ENCODE measurements around the gene ZBED2. TPM values are rescaled to one million over a fixed set of nuclear protein-coding genes. Genes with fewer than 3 reads are reported as not detected.

The ZBED2 gene
- total RNA-seq, 2 experiments from 2014 or later: 27.2 to 90.6 TPM

GRCh38 chr3:111615880-111616279 lies 20.7 kb upstream of the ZBED2 start:
- DNase-seq (no peak), ATAC-seq (no peak)
- Mint-ChIP-seq H3K4me1 (peaks cover 78% of the 10 kb centered on the region), H3K4me3 (peak overlapping the region; percentile 27), H3K9me3 (ENCODE audit: low read depth) (no peaks in the 10 kb centered on the region), H3K36me3 (peaks cover 86% of the 10 kb centered on the region), H3K27me3 (no peaks in the 10 kb centered on the region), H3K27ac (peak overlapping the region; percentile 93)
- CTCF ChIA-PET: interaction anchor here (0.6 to 5.7 kb wide), 25 partner anchors 8 to 379 kb away, joined by 3 to 56 read pairs (median 9); partner anchors contain the start of genes CD96 and ZBED2

- no peaks in the 10 kb centered on the region for H3K27me3 Mint-ChIP-seq
Measured at GRCh38 chr3:111613294-111613693, 18.1 kb upstream of the ZBED2 start.

GRCh38 chr3:111610612-111611054 lies 15.5 kb upstream of the ZBED2 start:
- Mint-ChIP-seq H3K4me3 (peak overlapping the region; percentile 44), H3K27me3 (no peaks in the 10 kb centered on the region), H3K27ac (peak overlapping the region; percentile 98), H3K36me3 (peaks cover 86% of the 10 kb centered on the region), H3K9me3 (ENCODE audit: low read depth) (no peaks in the 10 kb centered on the region), H3K4me1 (peaks cover 94% of the 10 kb centered on the region)
- peak; percentile 18 for ATAC-seq
- CTCF ChIA-PET: interaction anchor here (0.8 to 4.0 kb wide), 6 partner anchors 9 to 67 kb away, joined by 3 to 13 read pairs (median 4); no protein-coding TSS in a partner anchor
- DNase-seq: no peak

More at GRCh38 chr3:111613294-111613693, 18.1 kb upstream of the ZBED2 start:
- Mint-ChIP-seq H3K36me3 (peaks cover 90% of the 10 kb centered on the region), H3K27ac (peak overlapping the region; percentile 93), H3K9me3 (ENCODE audit: low read depth) (no peaks in the 10 kb centered on the region), H3K4me1 (peaks cover 98% of the 10 kb centered on the region), H3K4me3 (no peak overlapping the region)
- ATAC-seq: no peak
- CTCF ChIA-PET: interaction anchor here (1.8 to 4.0 kb wide), 2 partner anchors 35 to 56 kb away, joined by 5 to 13 read pairs; no protein-coding TSS in a partner anchor
- no peak for DNase-seq

GRCh38 chr3:111610189-111610588 lies 15.0 kb upstream of the ZBED2 start:
- CTCF ChIA-PET: interaction anchor here (0.8 to 4.0 kb wide), 6 partner anchors 9 to 67 kb away, joined by 3 to 13 read pairs (median 4); no protein-coding TSS in a partner anchor
- Mint-ChIP-seq H3K4me1 (peaks cover 94% of the 10 kb centered on the region), H3K27ac (peak overlapping the region; percentile 98), H3K9me3 (ENCODE audit: low read depth) (no peaks in the 10 kb centered on the region), H3K4me3 (peak overlapping the region; percentile 44), H3K36me3 (peaks cover 85% of the 10 kb centered on the region), H3K27me3 (no peaks in the 10 kb centered on the region)
- DNase-seq: no peak
- peak; percentile 78 for ATAC-seq

GRCh38 chr3:111609700-111610099 lies 14.6 kb upstream of the ZBED2 start:
- DNase-seq (no peak), ATAC-seq (peak; percentile 34)
- H3K4me3 Mint-ChIP-seq: no peak overlapping the region
- peaks cover 84% of the 10 kb centered on the region for H3K36me3 Mint-ChIP-seq
- no peaks in the 10 kb centered on the region for H3K27me3 Mint-ChIP-seq
- peak overlapping the region; percentile 98 for H3K27ac Mint-ChIP-seq
- H3K4me1 Mint-ChIP-seq: peaks cover 94% of the 10 kb centered on the region
- H3K9me3 Mint-ChIP-seq (ENCODE audit: low read depth): no peaks in the 10 kb centered on the region
- CTCF ChIA-PET: interaction anchor here (0.8 to 4.0 kb wide), 6 partner anchors 9 to 66 kb away, joined by 3 to 13 read pairs (median 4); no protein-coding TSS in a partner anchor

GRCh38 chr3:111608383-111608782 lies 13.2 kb upstream of the ZBED2 start:
- peaks cover 81% of the 10 kb centered on the region for H3K36me3 Mint-ChIP-seq
- H3K4me3 Mint-ChIP-seq: no peak overlapping the region

GRCh38 chr3:111607240-111607920 lies 12.2 kb upstream of the ZBED2 start:
- CTCF ChIA-PET: interaction anchor here (0.8 to 3.2 kb wide), 6 partner anchors 9 to 436 kb away, joined by 3 to 16 read pairs (median 3); no protein-coding TSS in a partner anchor
- Mint-ChIP-seq H3K27me3 (no peaks in the 10 kb centered on the region), H3K4me1 (peaks cover 95% of the 10 kb centered on the region), H3K36me3 (peaks cover 81% of the 10 kb centered on the region), H3K9me3 (ENCODE audit: low read depth) (no peaks in the 10 kb centered on the region), H3K27ac (peak overlapping the region; percentile 98), H3K4me3 (no peak overlapping the region)
- DNase-seq (no peak), ATAC-seq (no peak)

More at GRCh38 chr3:111608383-111608782, 13.2 kb upstream of the ZBED2 start:
- CTCF ChIA-PET: interaction anchor here (0.6 to 3.2 kb wide), 6 partner anchors 8 to 67 kb away, joined by 3 to 16 read pairs (median 3); no protein-coding TSS in a partner anchor
- peaks cover 95% of the 10 kb centered on the region for H3K4me1 Mint-ChIP-seq
- peak overlapping the region; percentile 98 for H3K27ac Mint-ChIP-seq
- DNase-seq (no peak), ATAC-seq (peak; percentile 47)
- no peaks in the 10 kb centered on the region for H3K27me3 Mint-ChIP-seq
- no peaks in the 10 kb centered on the region for H3K9me3 Mint-ChIP-seq (ENCODE audit: low read depth)

- Mint-ChIP-seq H3K27ac (peak overlapping the region; percentile 82), H3K4me1 (peaks cover 86% of the 10 kb centered on the region), H3K27me3 (no peaks in the 10 kb centered on the region), H3K4me3 (no peak overlapping the region), H3K9me3 (ENCODE audit: low read depth) (no peaks in the 10 kb centered on the region), H3K36me3 (peaks cover 73% of the 10 kb centered on the region)
- CTCF ChIA-PET: interaction anchor here (0.6 to 3.9 kb wide), 4 partner anchors 9 to 68 kb away, joined by 3 to 27 read pairs (median 5); no protein-coding TSS in a partner anchor
- DNase-seq: no peak
- no peak for ATAC-seq
Measured at GRCh38 chr3:111605493-111605892, 10.3 kb upstream of the ZBED2 start.

- H3K36me3 Mint-ChIP-seq: peaks cover 74% of the 10 kb centered on the region
- H3K27me3 Mint-ChIP-seq: no peaks in the 10 kb centered on the region
- no peaks in the 10 kb centered on the region for H3K9me3 Mint-ChIP-seq (ENCODE audit: low read depth)
- H3K4me1 Mint-ChIP-seq: peaks cover 86% of the 10 kb centered on the region
- H3K4me3 Mint-ChIP-seq: no peak overlapping the region
- DNase-seq (no peak), ATAC-seq (no peak)
- H3K27ac Mint-ChIP-seq: peak overlapping the region; percentile 82
- CTCF ChIA-PET: interaction anchor here (1.0 to 3.9 kb wide), 3 partner anchors 9 to 12 kb away, joined by 3 to 27 read pairs (median 7); no protein-coding TSS in a partner anchor
Measured at GRCh38 chr3:111605018-111605417, 9.9 kb upstream of the ZBED2 start.

- Mint-ChIP-seq H3K9me3 (ENCODE audit: low read depth) (peaks cover 3% of the 10 kb centered on the region), H3K27ac (peak overlapping the region; percentile 82), H3K36me3 (peaks cover 75% of the 10 kb centered on the region), H3K27me3 (no peaks in the 10 kb centered on the region), H3K4me1 (peaks cover 82% of the 10 kb centered on the region), H3K4me3 (peak overlapping the region; percentile 6)
- no peak for DNase-seq
- CTCF ChIA-PET: interaction anchor here (0.8 to 3.9 kb wide), 5 partner anchors 9 to 65 kb away, joined by 3 to 27 read pairs (median 4); partner anchors contain the start of gene ZBED2
- peak; percentile 45 for ATAC-seq
Measured at GRCh38 chr3:111604119-111604518, 9.0 kb upstream of the ZBED2 start.

- ATAC-seq: no peak
- H3K4me1 Mint-ChIP-seq: peaks cover 78% of the 10 kb centered on the region
- DNase-seq: no peak
- peaks cover 3% of the 10 kb centered on the region for H3K9me3 Mint-ChIP-seq (ENCODE audit: low read depth)
- H3K4me3 Mint-ChIP-seq: no peak overlapping the region
- CTCF ChIA-PET: interaction anchor here (0.8 to 3.9 kb wide), 5 partner anchors 9 to 66 kb away, joined by 3 to 27 read pairs (median 4); partner anchors contain the start of gene ZBED2
- no peaks in the 10 kb centered on the region for H3K27me3 Mint-ChIP-seq
- H3K36me3 Mint-ChIP-seq: peaks cover 72% of the 10 kb centered on the region
- H3K27ac Mint-ChIP-seq: peak overlapping the region; percentile 82
Measured at GRCh38 chr3:111603679-111604078, 8.5 kb upstream of the ZBED2 start.

- H3K4me1 Mint-ChIP-seq: peaks cover 74% of the 10 kb centered on the region
- ATAC-seq (no peak), DNase-seq (no peak)
- peaks cover 74% of the 10 kb centered on the region for H3K36me3 Mint-ChIP-seq
- H3K27me3 Mint-ChIP-seq: no peaks in the 10 kb centered on the region
- peaks cover 3% of the 10 kb centered on the region for H3K9me3 Mint-ChIP-seq (ENCODE audit: low read depth)
- H3K4me3 Mint-ChIP-seq: no peak overlapping the region
- CTCF ChIA-PET: interaction anchor here (1.4 to 3.9 kb wide), 3 partner anchors 14 to 89 kb away, joined by 3 to 27 read pairs (median 4); no protein-coding TSS in a partner anchor
- H3K27ac Mint-ChIP-seq: peak overlapping the region; percentile 61
Measured at GRCh38 chr3:111601810-111602209, 6.7 kb upstream of the ZBED2 start.

GRCh38 chr3:111598552-111598951 lies 3.4 kb upstream of the ZBED2 start:
- peaks cover 76% of the 10 kb centered on the region for H3K4me1 Mint-ChIP-seq
- no peak for ATAC-seq
- H3K27me3 Mint-ChIP-seq: no peaks in the 10 kb centered on the region
- CTCF ChIA-PET: interaction anchor here (1.2 to 3.1 kb wide), 3 partner anchors 18 to 59 kb away, joined by 3 to 11 read pairs (median 8); no protein-coding TSS in a partner anchor
- peak overlapping the region; percentile 56 for H3K27ac Mint-ChIP-seq
- H3K9me3 Mint-ChIP-seq (ENCODE audit: low read depth): peaks cover 3% of the 10 kb centered on the region
- peaks cover 74% of the 10 kb centered on the region for H3K36me3 Mint-ChIP-seq
- no peak overlapping the region for H3K4me3 Mint-ChIP-seq
- DNase-seq: no peak
